Germinal center (tissue), 1 donor: ENCODE results near the gene NANP.
"Not testable (repeated sequence)": the region's sequence is repeated elsewhere in the genome, so short reads cannot be mapped to it uniquely, and the experiment has no call there.

Source experiments
- DNase-seq: peaks from one replicate; pipeline ENCODE4 v3.0.0; 2012; ENCODE audit warnings: mixed read lengths, low spot score

Gene NANP

GRCh38 chr20:25606094-25606695 lies 17.6 kb downstream of the NANP start:
- no peak for DNase-seq

GRCh38 chr20:25605148-25605547 lies 18.7 kb downstream of the NANP start:
- no peak for DNase-seq

- DNase-seq: no peak
Observed at GRCh38 chr20:25604611-25605010, 19.2 kb downstream of the NANP start.

- not testable (repeated sequence) for DNase-seq
Observed at GRCh38 chr20:25602914-25603309, 20.9 kb downstream of the NANP start.

- DNase-seq: not testable (repeated sequence)
Observed at GRCh38 chr20:25602191-25602913, 21.5 kb downstream of the NANP start.

- DNase-seq: no peak
Observed at GRCh38 chr20:25601659-25602058, 22.2 kb downstream of the NANP start.

- DNase-seq: no peak
Observed at GRCh38 chr20:25600632-25601031, 23.2 kb downstream of the NANP start.

GRCh38 chr20:25592135-25592852 lies 31.5 kb downstream of the NANP start:
- DNase-seq: no peak

GRCh38 chr20:25590778-25591177 lies 33.0 kb downstream of the NANP start:
- not testable (repeated sequence) for DNase-seq

GRCh38 chr20:25588491-25588890 lies 35.3 kb downstream of the NANP start:
- DNase-seq: no peak

GRCh38 chr20:25587536-25587935 lies 36.3 kb downstream of the NANP start:
- DNase-seq: no peak

GRCh38 chr20:25586877-25587276 lies 36.9 kb downstream of the NANP start:
- no peak for DNase-seq

GRCh38 chr20:25584905-25585704 lies 38.7 kb downstream of the NANP start, which contains the start of gene NINL:
NINL (minus strand) TSS chr20:25585531; CDS start chr20:25526587, 58,944 bp downstream.
- DNase-seq: peak; percentile 62

- DNase-seq: not testable (repeated sequence)
Observed at GRCh38 chr20:25583607-25584006, 40.2 kb downstream of the NANP start.

- no peak for DNase-seq
Observed at GRCh38 chr20:25580711-25581110, 43.1 kb downstream of the NANP start.

- no peak for DNase-seq
Observed at GRCh38 chr20:25579081-25579770, 44.6 kb downstream of the NANP start.

- no peak for DNase-seq
Observed at GRCh38 chr20:25576783-25577530, 46.9 kb downstream of the NANP start.

- DNase-seq: no peak
Observed at GRCh38 chr20:25574411-25574810, 49.4 kb downstream of the NANP start.

- no peak for DNase-seq
Observed at GRCh38 chr20:25573288-25574251, 50.2 kb downstream of the NANP start.

- no peak for DNase-seq
Observed at GRCh38 chr20:25571817-25572216, 52.0 kb downstream of the NANP start.
